HG03139 (cell line): Measurements from ENCODE around the gene ZNF264.
"Not testable (repeated sequence)": the region's sequence is repeated elsewhere in the genome, so short reads cannot be mapped to it uniquely, and the experiment has no call there.

ENCODE experiments used
- ATAC-seq: cut with Tn5 transposase; IDR thresholded peaks from one replicate; pipeline ENCODE4 v1.9.1; 2021; ENCODE audit not compliant: unreplicated experiment

ZNF264 gene

DNA sequence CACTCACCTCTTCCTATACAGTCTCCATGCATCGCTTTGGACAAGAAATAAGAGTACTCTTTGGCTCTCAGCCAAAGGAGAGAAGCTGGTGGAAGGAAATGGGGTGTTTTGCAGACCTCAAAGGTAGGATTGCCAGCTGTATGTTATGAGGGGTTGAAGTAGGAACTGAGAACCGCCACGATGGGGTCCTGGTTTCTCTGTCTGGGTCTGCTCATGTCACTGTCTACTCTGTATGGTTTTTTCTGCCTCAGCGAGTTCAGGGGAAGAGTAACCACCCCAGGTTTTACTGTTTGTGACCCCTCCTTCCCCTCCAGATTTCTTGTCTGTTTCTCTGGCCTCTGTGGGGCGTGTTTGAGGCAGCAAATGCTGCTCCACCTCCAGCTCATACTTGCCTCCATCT lies 53.2 kb downstream of the ZNF264 start:
- no peak for ATAC-seq

DNA sequence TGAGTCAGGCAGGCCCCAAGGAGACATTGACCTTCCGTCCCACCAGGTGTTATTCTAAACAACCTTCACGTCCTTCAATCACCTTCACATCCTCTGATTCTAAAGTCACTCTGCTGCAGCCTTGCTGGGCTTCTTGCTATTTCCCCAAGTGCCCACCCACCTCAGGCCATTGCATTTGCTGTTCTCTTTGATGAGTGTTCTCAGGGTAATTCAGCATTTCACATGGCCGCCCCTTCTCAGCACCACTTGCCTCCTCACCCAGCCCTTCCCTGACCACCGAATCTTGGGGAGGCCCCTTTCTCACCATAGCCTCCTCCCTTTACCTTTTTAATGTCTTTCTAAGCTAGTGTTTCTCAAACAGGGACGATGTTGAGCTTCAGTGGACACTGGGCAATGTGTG lies 53.8 kb downstream of the ZNF264 start:
- no peak for ATAC-seq

DNA sequence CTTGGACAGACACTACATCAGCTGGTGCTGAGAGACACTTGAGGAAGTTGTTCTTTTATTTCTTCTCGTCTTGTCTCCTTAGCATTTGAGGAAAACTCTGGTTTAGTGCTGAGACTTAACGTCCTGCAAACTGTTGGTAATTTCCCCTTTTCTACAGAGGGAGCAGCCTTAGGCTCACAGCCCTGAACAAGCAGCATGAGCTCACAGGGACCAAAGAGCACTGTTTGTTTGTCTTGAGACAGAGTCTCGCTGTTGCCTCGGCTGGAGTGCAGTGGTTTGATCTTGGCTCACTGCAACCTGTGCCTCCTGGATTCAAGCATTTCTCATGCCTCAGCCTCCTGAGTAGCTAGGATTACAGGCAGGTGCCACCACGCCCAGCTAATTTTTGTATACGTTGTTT lies 54.7 kb downstream of the ZNF264 start:
- ATAC-seq, result no peak

DNA sequence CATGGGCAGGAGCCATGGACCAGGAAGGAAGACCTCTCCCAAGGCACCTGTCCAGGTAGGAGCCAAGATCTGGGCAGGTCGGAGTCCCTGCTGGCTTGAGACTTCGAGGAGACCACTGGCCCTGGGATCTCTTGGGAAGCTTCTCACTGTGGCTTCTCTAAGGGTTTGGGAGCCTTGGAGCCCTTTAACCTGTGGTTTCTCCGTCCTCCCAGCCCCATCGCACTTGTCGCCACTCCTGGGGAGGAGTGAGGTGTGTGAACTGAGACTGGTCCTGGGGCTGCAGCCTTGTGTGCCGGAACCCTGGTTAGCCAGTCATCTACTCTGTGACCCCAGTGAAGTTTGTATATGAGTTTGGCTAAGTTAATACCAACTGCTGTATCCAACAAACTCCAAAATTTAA lies 57.3 kb downstream of the ZNF264 start:
- ATAC-seq, result no peak

DNA sequence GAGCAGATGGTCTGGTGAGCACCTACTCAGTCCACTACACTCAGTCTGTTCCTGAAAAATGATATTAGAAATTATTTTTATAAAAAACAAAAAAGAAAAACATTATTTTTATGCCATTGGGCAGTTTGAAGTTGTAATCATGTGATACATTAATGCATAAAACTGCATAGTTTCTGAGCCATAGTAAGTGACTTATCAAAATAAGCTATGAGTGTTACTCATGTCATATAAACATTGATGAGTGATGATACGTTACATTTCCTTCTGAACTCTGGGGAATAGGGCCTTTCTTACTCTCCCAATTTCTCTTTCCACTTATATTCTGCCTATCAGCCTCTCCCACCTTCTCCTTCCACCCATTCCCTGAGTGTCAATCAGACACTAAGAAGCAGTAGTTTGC lies 58.0 kb downstream of the ZNF264 start:
- ATAC-seq, result no peak

DNA sequence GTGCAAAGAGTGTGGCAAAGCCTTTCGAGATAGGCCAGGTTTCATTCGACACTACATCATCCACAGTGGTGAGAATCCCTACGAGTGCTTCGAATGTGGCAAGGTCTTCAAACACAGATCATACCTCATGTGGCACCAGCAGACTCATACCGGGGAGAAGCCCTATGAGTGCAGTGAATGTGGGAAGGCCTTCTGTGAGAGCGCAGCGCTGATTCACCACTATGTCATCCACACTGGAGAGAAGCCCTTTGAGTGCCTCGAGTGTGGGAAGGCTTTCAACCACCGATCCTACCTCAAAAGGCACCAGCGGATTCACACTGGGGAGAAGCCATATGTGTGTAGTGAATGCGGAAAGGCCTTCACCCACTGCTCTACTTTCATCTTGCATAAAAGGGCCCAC lies 62.5 kb downstream of the ZNF264 start:
- ATAC-seq, result not testable (repeated sequence)

DNA sequence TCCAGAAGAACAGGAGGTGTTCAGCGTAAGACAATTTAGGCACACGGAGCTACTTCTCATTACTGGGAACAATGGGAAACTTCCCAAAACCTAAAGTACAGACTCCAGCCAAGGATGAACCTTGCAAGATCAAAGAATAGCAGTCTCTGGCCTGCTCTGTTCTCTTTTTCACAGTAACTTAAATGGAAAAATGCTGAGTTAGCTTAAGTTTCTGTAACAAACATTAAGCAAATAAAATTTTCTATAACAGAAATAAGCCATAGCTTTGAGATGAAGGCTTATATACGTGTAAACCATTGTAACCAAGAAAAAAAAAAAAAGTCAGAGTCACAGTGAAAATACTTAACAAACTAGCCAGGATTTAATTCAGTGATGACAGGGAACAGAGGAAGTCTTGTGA lies 70.7 kb downstream of the ZNF264 start:
- no peak for ATAC-seq

DNA sequence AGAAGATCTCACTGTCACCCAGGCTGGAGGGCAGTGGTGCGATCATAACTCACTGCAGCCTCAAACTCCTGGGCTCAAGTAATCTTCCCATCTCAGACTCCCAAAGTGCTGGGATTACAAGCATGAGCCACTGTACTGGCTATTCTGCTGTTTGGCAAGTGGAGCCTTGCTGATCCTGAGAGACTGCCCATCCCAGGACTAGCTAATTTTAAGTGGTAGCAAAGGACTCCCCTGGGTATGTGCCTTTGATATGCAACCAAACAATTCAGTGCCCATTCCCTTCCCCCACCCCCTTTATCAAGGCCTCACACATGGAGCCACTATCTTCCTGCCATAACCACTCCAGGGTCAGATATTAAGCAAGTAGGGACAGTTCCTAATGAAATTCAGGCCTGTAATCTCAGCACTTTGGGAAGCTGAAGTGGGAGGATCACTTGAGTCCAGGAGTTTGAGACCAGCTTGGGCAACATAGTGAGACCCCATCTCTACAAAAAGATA lies 72.0 kb downstream of the ZNF264 start:
- ATAC-seq, result no peak

DNA sequence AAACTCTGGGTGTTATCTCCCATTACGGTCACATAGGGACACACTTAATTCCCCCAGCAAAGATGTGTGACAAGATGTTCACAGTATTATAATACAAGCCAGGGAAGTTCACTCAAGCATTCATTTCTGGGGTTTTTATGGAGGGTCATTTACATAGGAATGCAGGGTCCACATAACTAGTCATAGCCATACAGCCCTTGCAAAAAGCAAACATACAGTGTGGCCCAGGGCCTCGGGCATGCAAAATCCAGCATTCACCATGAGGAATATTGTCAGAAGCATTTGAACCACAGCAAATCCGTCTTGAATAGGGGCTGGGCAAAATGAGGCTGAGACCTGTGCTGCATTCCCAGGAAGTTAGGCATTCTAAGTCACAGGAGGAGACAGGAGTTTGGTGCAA lies 76.0 kb downstream of the ZNF264 start:
- no peak for ATAC-seq

DNA sequence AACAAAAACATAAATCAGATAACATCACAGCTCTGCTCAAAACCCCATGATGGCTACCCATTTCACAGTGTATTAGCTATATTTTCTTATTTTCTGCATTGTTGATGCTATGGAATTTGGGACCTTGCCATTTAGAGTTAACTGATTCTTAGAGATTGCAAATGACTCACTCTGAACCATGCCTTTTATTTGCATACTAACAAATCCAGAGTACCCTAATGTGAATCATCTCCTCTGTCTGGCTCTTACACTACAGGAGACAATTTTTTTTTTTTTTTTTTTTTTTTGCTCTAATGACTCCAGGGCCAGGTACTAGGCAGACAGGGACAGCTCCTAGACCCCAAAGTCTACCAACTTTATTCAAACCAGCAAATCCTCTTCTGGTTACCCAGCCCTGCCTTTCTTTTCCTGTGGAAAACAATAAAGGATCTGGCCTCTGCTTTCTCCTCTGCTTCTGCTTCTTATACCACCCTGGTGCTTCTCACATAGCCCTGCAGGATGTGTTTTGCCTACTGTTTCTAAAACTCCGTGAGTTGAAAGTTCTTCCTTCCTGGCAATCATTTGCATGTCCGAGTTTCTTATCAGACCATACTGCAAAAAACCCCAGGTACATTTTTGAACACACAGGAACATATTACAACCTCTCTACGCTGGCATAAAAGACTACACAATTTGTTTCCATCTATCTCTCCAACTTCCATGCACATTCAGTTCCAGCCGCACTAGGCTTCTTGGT lies 78.4 kb downstream of the ZNF264 start:
- no peak for ATAC-seq

DNA sequence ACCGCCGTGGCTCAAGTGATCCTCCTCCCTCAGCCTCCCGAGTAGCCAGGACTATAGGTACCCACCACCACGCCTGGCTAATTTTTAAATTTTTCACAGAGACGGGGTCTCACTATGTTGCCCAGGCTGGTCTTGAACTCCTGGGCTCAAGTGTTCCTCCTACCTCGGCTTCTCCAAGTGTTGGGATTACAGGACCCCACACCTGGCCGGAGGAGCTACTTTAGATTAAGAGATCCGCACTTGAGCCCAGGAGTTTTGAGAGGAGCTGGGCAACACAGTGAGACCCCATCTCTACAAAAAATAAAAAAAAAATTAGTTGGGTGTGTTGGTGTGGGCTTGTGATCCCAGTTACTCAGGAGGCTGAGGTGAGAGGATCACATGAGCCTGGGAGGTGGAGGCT lies 80.0 kb downstream of the ZNF264 start:
- ATAC-seq, result no peak
